ENCODE data around the gene LHFPL6.
"Not testable (repeated sequence)": the region's sequence is repeated elsewhere in the genome, so short reads cannot be mapped to it uniquely, and the experiment has no call there.

Gene LHFPL6

GRCh38 chr13:39345982-39346381, 257.0 kb downstream of the LHFPL6 start:
- Histone ChIP-seq H3K36me3 (ENCODE audit: control insufficient read depth, insufficient read depth, low read length) (no peaks in the 10 kb centered on the region), H3K4me3 (ENCODE audit: low read length) (no peak overlapping the region), H3K27ac (ENCODE audit: low read length) (no peak overlapping the region), H3K4me1 (ENCODE audit: control insufficient read depth, insufficient read depth, low read length) (peaks cover 6% of the 10 kb centered on the region), H3K27me3 (ENCODE audit: control insufficient read depth, insufficient read depth, low read length) (peaks cover 2% of the 10 kb centered on the region; the same call in 1 of the 2 replicates), H3K9me3 (ENCODE audit: control insufficient read depth, insufficient read depth, low read length) (no peaks in the 10 kb centered on the region)
- no peak for DNase-seq (ENCODE audit: low read depth, low spot score)
- no CpG with 5 or more reads among the region's 5 CpGs for WGBS (ENCODE audit: insufficient coverage, insufficient read length)

DNA sequence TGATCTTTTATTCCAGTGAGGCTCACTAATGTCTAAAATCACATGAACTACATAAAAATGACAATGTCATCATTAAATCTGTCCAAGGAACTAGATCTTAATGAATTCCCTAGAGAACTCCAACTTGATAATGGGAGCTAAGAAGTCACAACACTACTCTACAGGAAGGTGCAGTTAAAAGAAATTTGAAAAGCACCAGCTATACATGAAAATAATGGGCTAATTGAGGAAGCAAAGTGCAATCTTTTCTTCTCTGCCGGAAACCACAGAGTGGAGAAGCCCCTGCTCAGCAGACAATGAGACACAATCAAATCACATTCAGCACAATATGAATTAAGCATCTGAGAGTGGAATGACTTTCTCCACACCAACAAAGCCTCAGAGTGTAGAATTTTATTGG, 261.7 kb downstream of the LHFPL6 start:
- Histone ChIP-seq H3K27ac (ENCODE audit: low read length) (no peak overlapping the region), H3K4me3 (ENCODE audit: low read length) (no peak overlapping the region)
- no CpG with 5 or more reads among the region's 1 CpG for WGBS (ENCODE audit: insufficient coverage, insufficient read length)

DNA sequence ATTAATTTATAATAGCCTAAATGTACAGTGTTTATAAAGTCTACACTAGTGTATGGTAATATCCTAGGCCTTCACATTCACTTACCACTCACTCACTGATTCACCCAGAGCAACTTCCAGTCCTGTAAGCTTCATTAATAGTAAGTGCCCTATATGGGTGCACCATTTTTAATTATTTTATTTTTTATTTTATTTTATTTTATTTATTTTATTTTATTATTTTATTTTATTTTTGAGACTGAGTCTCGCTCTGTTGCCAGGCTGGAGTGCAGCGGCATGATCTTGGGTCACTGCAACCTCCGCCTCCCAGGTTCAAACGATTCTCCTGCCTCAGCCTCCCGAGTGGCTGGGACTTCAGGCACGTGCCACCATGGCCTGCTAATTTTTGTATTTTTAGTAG, 264.9 kb downstream of the LHFPL6 start:
- H3K9me3 ChIP-seq (ENCODE audit: control insufficient read depth, insufficient read depth, low read length); H3K4me3 ChIP-seq (ENCODE audit: low read length); H3K4me1 ChIP-seq (ENCODE audit: control insufficient read depth, insufficient read depth, low read length); H3K36me3 ChIP-seq (ENCODE audit: control insufficient read depth, insufficient read depth, low read length); H3K27me3 ChIP-seq (ENCODE audit: control insufficient read depth, insufficient read depth, low read length); DNase-seq (ENCODE audit: low read depth, low spot score); H3K27ac ChIP-seq (ENCODE audit: low read length): not testable (repeated sequence)
- WGBS (ENCODE audit: insufficient coverage, insufficient read length), result no CpG with 5 or more reads among the region's 6 CpGs

More for the DNA sequence above, 261.7 kb downstream of the LHFPL6 start:
- no peak for DNase-seq (ENCODE audit: low read depth, low spot score)
- H3K27me3 ChIP-seq (ENCODE audit: control insufficient read depth, insufficient read depth, low read length), result no peaks in the 10 kb centered on the region
- H3K4me1 ChIP-seq (ENCODE audit: control insufficient read depth, insufficient read depth, low read length), result no peaks in the 10 kb centered on the region
- no peaks in the 10 kb centered on the region for H3K9me3 ChIP-seq (ENCODE audit: control insufficient read depth, insufficient read depth, low read length)
- no peaks in the 10 kb centered on the region for H3K36me3 ChIP-seq (ENCODE audit: control insufficient read depth, insufficient read depth, low read length)

- H3K4me3 ChIP-seq (ENCODE audit: low read length), result no peak overlapping the region
- no peaks in the 10 kb centered on the region for H3K27me3 ChIP-seq (ENCODE audit: control insufficient read depth, insufficient read depth, low read length)
- no peaks in the 10 kb centered on the region for H3K4me1 ChIP-seq (ENCODE audit: control insufficient read depth, insufficient read depth, low read length)
- no peaks in the 10 kb centered on the region for H3K36me3 ChIP-seq (ENCODE audit: control insufficient read depth, insufficient read depth, low read length)
- H3K27ac ChIP-seq (ENCODE audit: low read length), result no peak overlapping the region
- H3K9me3 ChIP-seq (ENCODE audit: control insufficient read depth, insufficient read depth, low read length), result no peaks in the 10 kb centered on the region
- DNase-seq (ENCODE audit: low read depth, low spot score), result no peak
Observed at GRCh38 chr13:39336937-39337336, 266.1 kb downstream of the LHFPL6 start.

DNA sequence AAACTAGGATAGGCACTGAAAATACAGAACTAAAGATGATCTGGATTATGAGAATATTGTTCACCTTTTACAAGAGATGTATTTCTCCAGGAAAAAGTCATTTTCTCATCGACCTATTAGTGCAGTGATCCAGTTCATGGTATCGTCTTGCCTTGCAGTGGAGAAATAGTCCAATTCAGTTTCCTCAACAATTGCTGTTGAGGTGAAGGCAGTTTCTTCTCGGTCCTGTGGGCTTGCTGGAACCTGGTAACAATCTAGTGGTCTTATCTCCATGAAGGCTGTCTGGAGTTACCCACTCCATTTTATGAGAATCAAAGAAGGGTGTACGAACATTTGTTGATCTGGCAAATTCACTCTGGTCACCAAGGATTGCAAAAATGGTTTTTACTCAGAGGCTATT, 266.8 kb downstream of the LHFPL6 start:
- no peaks in the 10 kb centered on the region for H3K4me1 ChIP-seq (ENCODE audit: control insufficient read depth, insufficient read depth, low read length)
- no peaks in the 10 kb centered on the region for H3K27me3 ChIP-seq (ENCODE audit: control insufficient read depth, insufficient read depth, low read length)
- no peak overlapping the region for H3K4me3 ChIP-seq (ENCODE audit: low read length)
- DNase-seq (ENCODE audit: low read depth, low spot score), result no peak
- H3K9me3 ChIP-seq (ENCODE audit: control insufficient read depth, insufficient read depth, low read length), result no peaks in the 10 kb centered on the region
- no peaks in the 10 kb centered on the region for H3K36me3 ChIP-seq (ENCODE audit: control insufficient read depth, insufficient read depth, low read length)
- no peak overlapping the region for H3K27ac ChIP-seq (ENCODE audit: low read length)
- no CpG with 5 or more reads among the region's 4 CpGs for WGBS (ENCODE audit: insufficient coverage, insufficient read length)

DNA sequence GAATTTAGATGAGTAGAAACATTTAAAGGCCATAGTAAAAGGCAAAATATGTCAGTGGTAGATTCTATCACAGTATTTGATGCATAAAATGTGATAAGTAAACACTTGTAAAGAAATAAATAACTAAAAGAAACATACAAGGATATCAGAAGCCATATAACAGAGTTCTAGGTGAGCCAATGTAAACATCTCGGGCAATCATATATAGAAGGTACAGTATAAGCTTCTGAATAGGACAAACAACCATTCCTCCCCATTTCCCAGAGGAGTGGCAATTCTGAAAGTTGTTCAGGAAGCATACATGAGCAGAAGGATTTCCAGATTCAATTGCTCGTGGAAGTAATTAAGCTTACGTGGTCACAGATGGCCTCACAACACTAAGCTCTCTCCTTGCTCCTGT, 267.3 kb downstream of the LHFPL6 start:
- no CpG with 5 or more reads among the region's 3 CpGs for WGBS (ENCODE audit: insufficient coverage, insufficient read length)
- H3K9me3 ChIP-seq (ENCODE audit: control insufficient read depth, insufficient read depth, low read length), result no peaks in the 10 kb centered on the region
- no peaks in the 10 kb centered on the region for H3K4me1 ChIP-seq (ENCODE audit: control insufficient read depth, insufficient read depth, low read length)
- no peak overlapping the region for H3K27ac ChIP-seq (ENCODE audit: low read length)
- no peak overlapping the region for H3K4me3 ChIP-seq (ENCODE audit: low read length)
- H3K36me3 ChIP-seq (ENCODE audit: control insufficient read depth, insufficient read depth, low read length), result no peaks in the 10 kb centered on the region
- no peak for DNase-seq (ENCODE audit: low read depth, low spot score)
- no peaks in the 10 kb centered on the region for H3K27me3 ChIP-seq (ENCODE audit: control insufficient read depth, insufficient read depth, low read length)

DNA sequence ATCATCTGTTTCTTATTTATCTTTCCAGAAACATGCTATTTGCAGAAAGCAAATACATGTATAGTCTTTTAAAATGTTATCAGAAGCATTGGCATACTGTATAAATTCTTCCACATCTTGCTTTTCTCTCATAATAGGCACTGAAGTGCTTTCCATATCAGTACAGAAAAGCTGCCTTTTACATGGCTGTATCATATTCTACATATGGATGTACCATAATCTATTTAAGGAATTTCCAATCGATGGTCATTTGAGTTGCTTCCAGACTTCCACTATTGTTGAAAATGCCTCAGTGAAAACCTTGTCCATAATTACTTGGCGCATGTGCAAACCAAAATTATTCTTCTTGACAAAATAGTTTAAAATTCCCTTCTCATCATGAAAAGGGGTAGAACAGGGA, 272.5 kb downstream of the LHFPL6 start:
- WGBS (ENCODE audit: insufficient coverage, insufficient read length), result no CpG with 5 or more reads among the region's 2 CpGs
- no peaks in the 10 kb centered on the region; the same call in 1 of the 2 replicates for H3K9me3 ChIP-seq (ENCODE audit: control insufficient read depth, insufficient read depth, low read length)
- no peak overlapping the region for H3K27ac ChIP-seq (ENCODE audit: low read length)
- H3K36me3 ChIP-seq (ENCODE audit: control insufficient read depth, insufficient read depth, low read length), result no peaks in the 10 kb centered on the region
- H3K4me1 ChIP-seq (ENCODE audit: control insufficient read depth, insufficient read depth, low read length), result peaks cover 2% of the 10 kb centered on the region
- no peak overlapping the region for H3K4me3 ChIP-seq (ENCODE audit: low read length)
- no peak for DNase-seq (ENCODE audit: low read depth, low spot score)
- no peaks in the 10 kb centered on the region for H3K27me3 ChIP-seq (ENCODE audit: control insufficient read depth, insufficient read depth, low read length)

- no peaks in the 10 kb centered on the region for H3K36me3 ChIP-seq (ENCODE audit: control insufficient read depth, insufficient read depth, low read length)
- WGBS (ENCODE audit: insufficient coverage, insufficient read length), result no CpG with 5 or more reads among the region's 5 CpGs
- no peak overlapping the region for H3K27ac ChIP-seq (ENCODE audit: low read length)
- peak; percentile 45 for DNase-seq (ENCODE audit: low read depth, low spot score)
- no peak overlapping the region for H3K4me3 ChIP-seq (ENCODE audit: low read length)
- peaks cover 2% of the 10 kb centered on the region for H3K4me1 ChIP-seq (ENCODE audit: control insufficient read depth, insufficient read depth, low read length)
- no peaks in the 10 kb centered on the region; the same call in 1 of the 2 replicates for H3K9me3 ChIP-seq (ENCODE audit: control insufficient read depth, insufficient read depth, low read length)
- no peaks in the 10 kb centered on the region for H3K27me3 ChIP-seq (ENCODE audit: control insufficient read depth, insufficient read depth, low read length)
Observed at GRCh38 chr13:39329182-39329639, 273.8 kb downstream of the LHFPL6 start.

GRCh38 chr13:39327172-39327479, 275.9 kb downstream of the LHFPL6 start:
- Histone ChIP-seq H3K27me3 (ENCODE audit: control insufficient read depth, insufficient read depth, low read length) (no peaks in the 10 kb centered on the region), H3K36me3 (ENCODE audit: control insufficient read depth, insufficient read depth, low read length) (no peaks in the 10 kb centered on the region), H3K27ac (ENCODE audit: low read length) (no peak overlapping the region), H3K9me3 (ENCODE audit: control insufficient read depth, insufficient read depth, low read length) (no peaks in the 10 kb centered on the region; the same call in 1 of the 2 replicates), H3K4me3 (ENCODE audit: low read length) (no peak overlapping the region), H3K4me1 (ENCODE audit: control insufficient read depth, insufficient read depth, low read length) (peaks cover 2% of the 10 kb centered on the region)
- no CpG with 5 or more reads among the region's 1 CpG for WGBS (ENCODE audit: insufficient coverage, insufficient read length)
- DNase-seq (ENCODE audit: low read depth, low spot score), result no peak

- no CpG with 5 or more reads among the region's 4 CpGs for WGBS (ENCODE audit: insufficient coverage, insufficient read length)
- Histone ChIP-seq H3K4me3 (ENCODE audit: low read length) (no peak overlapping the region), H3K9me3 (ENCODE audit: control insufficient read depth, insufficient read depth, low read length) (no peaks in the 10 kb centered on the region; the same call in 1 of the 2 replicates), H3K27me3 (ENCODE audit: control insufficient read depth, insufficient read depth, low read length) (no peaks in the 10 kb centered on the region), H3K4me1 (ENCODE audit: control insufficient read depth, insufficient read depth, low read length) (peaks cover 2% of the 10 kb centered on the region), H3K36me3 (ENCODE audit: control insufficient read depth, insufficient read depth, low read length) (no peaks in the 10 kb centered on the region), H3K27ac (ENCODE audit: low read length) (no peak overlapping the region)
- DNase-seq (ENCODE audit: low read depth, low spot score), result no peak
Observed at GRCh38 chr13:39326469-39327171, 276.4 kb downstream of the LHFPL6 start.

DNA sequence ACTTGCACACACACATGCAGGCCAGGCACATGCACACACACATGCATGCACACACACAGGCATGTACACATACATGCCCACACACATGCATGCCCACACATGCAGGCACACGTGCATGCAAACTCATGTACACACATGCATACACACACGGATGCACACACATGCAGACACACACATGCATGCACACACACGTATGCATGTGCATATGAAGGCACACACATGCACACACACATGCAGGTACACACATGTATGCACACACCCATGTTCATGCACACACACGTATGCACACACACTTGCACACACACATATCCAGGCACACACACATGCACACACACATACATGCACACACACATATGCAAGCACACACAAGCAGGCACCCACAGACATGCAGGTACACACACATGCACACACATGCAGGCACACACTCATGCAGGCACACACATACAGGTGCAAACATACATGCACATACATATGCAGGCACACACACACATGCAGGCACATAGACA, 278.1 kb downstream of the LHFPL6 start:
- H3K4me1 ChIP-seq (ENCODE audit: control insufficient read depth, insufficient read depth, low read length), result peaks cover 2% of the 10 kb centered on the region

More for the DNA sequence above, 278.1 kb downstream of the LHFPL6 start:
- H3K36me3 ChIP-seq (ENCODE audit: control insufficient read depth, insufficient read depth, low read length), result no peaks in the 10 kb centered on the region
- no CpG with 5 or more reads among the region's 4 CpGs for WGBS (ENCODE audit: insufficient coverage, insufficient read length)
- H3K27me3 ChIP-seq (ENCODE audit: control insufficient read depth, insufficient read depth, low read length), result no peaks in the 10 kb centered on the region
- H3K9me3 ChIP-seq (ENCODE audit: control insufficient read depth, insufficient read depth, low read length), result no peaks in the 10 kb centered on the region; the same call in 1 of the 2 replicates
- H3K27ac ChIP-seq (ENCODE audit: low read length), result no peak overlapping the region
- no peak overlapping the region for H3K4me3 ChIP-seq (ENCODE audit: low read length)
- DNase-seq (ENCODE audit: low read depth, low spot score), result no peak

All from iPS DF 6.9 (cell line).